Keratinocyte (primary cell): ENCODE measurements around the gene HSP90AA1. TPM values are rescaled to one million over a fixed set of nuclear protein-coding genes. Genes with fewer than 3 reads are reported as not detected.
"Not testable (repeated sequence)": the region's sequence is repeated elsewhere in the genome, so short reads cannot be mapped to it uniquely, and the experiment has no call there.

Experiments used
- DNase-seq: peaks from one replicate; pipeline ENCODE4 v3.0.0-alpha.2; 2011; ENCODE audit warnings: low read depth, missing footprints, low spot score
- FAIRE-seq: peaks from 2 replicates; lab custom pipeline; 2011; peaks lifted over from hg19 to GRCh38; lab: Jason Lieb, UNC
- H2AFZ ChIP-seq: 2 replicates; pipeline ENCODE4 v1.6.0; 2012; ENCODE audit warnings: low read length, control low read depth, inconsistent platforms; ENCODE audit not compliant: control insufficient read depth
- H3K27ac ChIP-seq: 2 replicates; pipeline ENCODE4 v1.5.1; 2011; ENCODE audit warnings: low read length; ENCODE audit not compliant: control insufficient read depth, insufficient read depth
- H3K27me3 ChIP-seq: 3 replicates; pipeline ENCODE4 v1.6.0; 2011; ENCODE audit warnings: low read length; ENCODE audit not compliant: control insufficient read depth, insufficient read depth; ENCODE audit errors: extremely low read depth
- H3K36me3 ChIP-seq, 2 experiments: 2 replicates in 1 of 2; 3 replicates in 1 of 2; pipeline ENCODE4 v1.5.1; 2011; ENCODE audit warnings: low read length in 2 of 2, mild to moderate bottlenecking in 1 of 2; ENCODE audit not compliant: control insufficient read depth in 2 of 2, insufficient read depth in 2 of 2; ENCODE audit errors: extremely low read depth in 1 of 2
- H3K4me1 ChIP-seq: 3 replicates; pipeline ENCODE4 v1.5.1; 2011; ENCODE audit warnings: low read length; ENCODE audit not compliant: control insufficient read depth, insufficient read depth; ENCODE audit errors: extremely low read depth
- H3K4me2 ChIP-seq: 3 replicates; pipeline ENCODE4 v1.6.0; 2011; ENCODE audit warnings: low read depth, low read length; ENCODE audit not compliant: control insufficient read depth, insufficient read depth; ENCODE audit errors: extremely low read depth
- H3K4me3 ChIP-seq, 3 experiments: fragments of 200-600 bp in 1 of 3; sonication (generic) in 1 of 3; 2 replicates in 2 of 3; 3 replicates in 1 of 3; pipeline ENCODE4 v1.5.1; 2011 to 2016; ENCODE audit warnings: low read length in 3 of 3, mild to moderate bottlenecking in 3 of 3, control low read depth in 2 of 3, inconsistent platforms in 1 of 3, low read depth in 1 of 3, mixed read lengths in 1 of 3, mixed run types in 1 of 3, moderate library complexity in 1 of 3; ENCODE audit not compliant: control insufficient read depth in 2 of 3, insufficient read depth in 2 of 3; ENCODE audit errors: extremely low read depth in 1 of 3
- H3K79me2 ChIP-seq: 2 replicates; pipeline ENCODE4 v1.6.0; 2012; ENCODE audit warnings: low read length; ENCODE audit not compliant: control insufficient read depth, insufficient read depth
- H3K9ac ChIP-seq: 3 replicates; pipeline ENCODE4 v1.6.0; 2011; ENCODE audit warnings: low read length; ENCODE audit not compliant: control insufficient read depth, insufficient read depth; ENCODE audit errors: extremely low read depth
- H3K9me1 ChIP-seq: 3 replicates; pipeline ENCODE4 v1.6.0; 2011; ENCODE audit warnings: low read length; ENCODE audit not compliant: control insufficient read depth, insufficient read depth; ENCODE audit errors: extremely low read depth
- H3K9me3 ChIP-seq: 2 replicates; pipeline ENCODE4 v1.5.1; 2012; ENCODE audit warnings: low read depth, low read length; ENCODE audit not compliant: control insufficient read depth
- H4K20me1 ChIP-seq: 3 replicates; pipeline ENCODE4 v1.6.0; 2011; ENCODE audit warnings: low read length; ENCODE audit not compliant: control insufficient read depth, insufficient read depth; ENCODE audit errors: extremely low read depth
- CTCF ChIP-seq, 3 experiments: IDR thresholded peaks in 1 of 3; conservative IDR thresholded peaks in 1 of 3; optimal IDR thresholded peaks in 1 of 3; 2 replicates in 2 of 3; 3 replicates in 1 of 3; pipeline versions ENCODE3 to v1.5.1; 2011; ENCODE audit warnings: low read length in 3 of 3, mild to moderate bottlenecking in 3 of 3, moderate library complexity in 2 of 3, control low read depth in 1 of 3, inconsistent platforms in 1 of 3; ENCODE audit not compliant: insufficient read depth in 2 of 3; ENCODE audit errors: extremely low read depth in 1 of 3
- EZH2 ChIP-seq: IDR thresholded peaks from one replicate; pipeline ENCODE4 v1.6.1; 2012; ENCODE audit warnings: inconsistent platforms, mild to moderate bottlenecking, low read length, moderate library complexity
- dilution Hi-C: fragments of 300-500 bp; cut with MboI; formaldehyde crosslinking; loops from one replicate; pipeline ENCODE4 v1.7.0; 2020; ENCODE audit warnings: low sequenced_read_pairs; ENCODE audit not compliant: extremely low pct_ligation_motif_present
- polyA plus RNA-seq, 5 experiments: library from polyadenylated mRNA; depleted of rRNA in 3 of 5; stranded (reverse) in 3 of 5; stranded (forward) in 1 of 5; unstranded in 1 of 5; fragments of >200 nt; gene quantifications; 1 replicate in 1 of 5; 2 replicates in 3 of 5; 3 replicates in 1 of 5; pipeline versions ENCODE4 v1.2.1 to v1.2.3, GENCODE V29; 2011 to 2012; ENCODE audit warnings: missing spikeins in 2 of 5, low read depth in 1 of 5, low replicate concordance in 1 of 5

HSP90AA1 gene
- polyA plus RNA-seq, 1 donor (not counting 4 experiments of a cell fraction or from before 2014, with no cell fraction given), result 898 TPM

DNA sequence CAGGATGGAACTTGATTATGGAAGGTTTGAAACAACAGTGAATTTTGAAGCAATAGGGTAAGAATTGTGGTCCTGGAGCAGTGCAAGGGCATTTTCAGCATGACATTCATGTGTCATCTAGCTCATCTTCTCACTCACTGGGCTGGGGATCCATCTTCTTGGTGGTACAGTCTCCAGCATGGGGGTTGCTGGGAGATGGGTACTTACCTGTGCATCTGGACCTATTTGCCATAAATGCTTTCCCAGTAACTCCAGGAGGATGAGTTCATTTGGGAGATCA is 7.2 kb downstream of the HSP90AA1 start:
- no peak for FAIRE-seq
- peaks cover 2% of the 10 kb centered on the region for H3K9me1 ChIP-seq
- H3K36me3 ChIP-seq, result peaks cover 25 to 29% of the 10 kb centered on the region in 2 experiments
- no peaks in the 10 kb centered on the region for H3K9me3 ChIP-seq
- no peak overlapping the region for H2AFZ ChIP-seq
- TF ChIP-seq CTCF (optimal IDR thresholded peaks at IDR 0.05 in 1 of 3, IDR thresholded peaks at IDR 0.05 in 1 of 3, conservative IDR thresholded peaks at IDR 0.05 in 1 of 3; ENCODE audit: extremely low read depth in 1 of 3, insufficient read depth in 2 of 3, low read length in 3 of 3) (no peak), EZH2 (no peak)
- DNase-seq, result no peak
- dilution Hi-C loops, result no loop called here
- no peak overlapping the region for H3K9ac ChIP-seq
- no peak overlapping the region for H3K4me3 ChIP-seq
- no peak overlapping the region for H3K4me2 ChIP-seq
- H3K4me1 ChIP-seq, result peaks cover 17% of the 10 kb centered on the region
- H3K27ac ChIP-seq, result no peak overlapping the region
- peaks cover 12% of the 10 kb centered on the region for H4K20me1 ChIP-seq
- peaks cover 23% of the 10 kb centered on the region for H3K79me2 ChIP-seq
- H3K27me3 ChIP-seq, result no peaks in the 10 kb centered on the region

- H3K4me2 ChIP-seq, result no peak overlapping the region
- H3K4me3 ChIP-seq, result no peak overlapping the region
- no peaks in the 10 kb centered on the region for H3K27me3 ChIP-seq
- no peak overlapping the region for H3K9ac ChIP-seq
- H2AFZ ChIP-seq, result no peak overlapping the region
- H3K27ac ChIP-seq, result no peak overlapping the region
- H3K79me2 ChIP-seq, result peaks cover 18% of the 10 kb centered on the region
- H3K36me3 ChIP-seq, result peaks cover 21 to 29% of the 10 kb centered on the region in 2 experiments
- H3K9me1 ChIP-seq, result peaks cover 2% of the 10 kb centered on the region
- H4K20me1 ChIP-seq, result peaks cover 11% of the 10 kb centered on the region
- H3K9me3 ChIP-seq, result no peaks in the 10 kb centered on the region
- dilution Hi-C loops, result no loop called here
- peaks cover 12% of the 10 kb centered on the region for H3K4me1 ChIP-seq
- FAIRE-seq (no peak), DNase-seq (no peak)
- TF ChIP-seq CTCF (optimal IDR thresholded peaks at IDR 0.05 in 1 of 3, IDR thresholded peaks at IDR 0.05 in 1 of 3, conservative IDR thresholded peaks at IDR 0.05 in 1 of 3; ENCODE audit: extremely low read depth in 1 of 3, insufficient read depth in 2 of 3, low read length in 3 of 3) (no peak), EZH2 (no peak)
Observed at GRCh38 chr14:102078831-102079699, 7.8 kb downstream of the HSP90AA1 start.

- H3K9me3 ChIP-seq, H3K27me3 ChIP-seq, FAIRE-seq, H2AFZ ChIP-seq, H3K4me3 ChIP-seq, H3K9ac ChIP-seq, H3K4me1 ChIP-seq, H3K4me2 ChIP-seq, dilution Hi-C loops, H3K27ac ChIP-seq, H3K9me1 ChIP-seq, DNase-seq, H4K20me1 ChIP-seq: not testable (repeated sequence)
- Histone ChIP-seq H3K36me3 (peaks cover 20 to 29% of the 10 kb centered on the region in 2 experiments), H3K79me2 (peaks cover 12% of the 10 kb centered on the region)
Observed at GRCh38 chr14:102078361-102078791, 8.5 kb downstream of the HSP90AA1 start.
